GM19023 (cell line): ENCODE measurements around the gene ZNF687.

Experiments
- ATAC-seq: cut with Tn5 transposase; IDR thresholded peaks from one replicate; pipeline ENCODE4 v1.9.1; 2021; ENCODE audit warnings: mild to moderate bottlenecking, moderate library complexity; ENCODE audit not compliant: unreplicated experiment

ZNF687 gene

DNA sequence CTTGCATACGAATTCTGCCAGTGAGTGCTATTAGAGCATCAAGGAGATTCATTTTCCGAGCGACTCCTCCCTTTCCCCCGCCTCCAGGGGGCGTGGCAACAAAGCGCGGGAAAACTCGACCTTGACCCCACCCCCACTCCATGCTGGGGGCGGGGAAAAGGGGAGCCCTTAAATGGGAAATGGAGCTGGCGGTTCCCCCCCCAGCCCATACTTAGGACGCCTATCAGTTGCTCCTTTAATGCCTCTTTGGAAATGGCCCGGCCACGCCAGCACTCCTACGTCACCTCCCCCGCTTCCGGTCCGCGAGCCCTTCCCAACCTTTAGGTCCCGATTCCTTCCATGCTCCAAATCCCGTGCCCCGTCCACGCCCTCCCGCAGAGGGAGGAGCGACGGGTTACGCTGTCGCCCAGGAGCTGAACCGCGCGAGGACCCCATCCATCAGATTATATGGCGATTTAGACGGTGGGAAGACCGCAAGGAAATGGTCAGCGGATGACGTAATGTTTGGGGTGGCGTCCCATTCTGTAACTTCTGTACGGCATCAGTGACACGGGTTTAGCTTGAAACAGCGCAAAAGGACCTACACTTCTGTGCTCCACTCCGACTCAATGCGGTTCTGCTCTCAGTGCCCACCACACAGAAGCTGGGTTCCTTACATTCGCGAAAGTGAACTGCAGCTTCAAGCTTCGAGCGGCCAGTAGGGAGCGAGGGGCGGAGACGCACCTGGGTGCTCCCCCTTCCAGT, 702 bp upstream of the ZNF687 start:
- ATAC-seq: peak; percentile 33

DNA sequence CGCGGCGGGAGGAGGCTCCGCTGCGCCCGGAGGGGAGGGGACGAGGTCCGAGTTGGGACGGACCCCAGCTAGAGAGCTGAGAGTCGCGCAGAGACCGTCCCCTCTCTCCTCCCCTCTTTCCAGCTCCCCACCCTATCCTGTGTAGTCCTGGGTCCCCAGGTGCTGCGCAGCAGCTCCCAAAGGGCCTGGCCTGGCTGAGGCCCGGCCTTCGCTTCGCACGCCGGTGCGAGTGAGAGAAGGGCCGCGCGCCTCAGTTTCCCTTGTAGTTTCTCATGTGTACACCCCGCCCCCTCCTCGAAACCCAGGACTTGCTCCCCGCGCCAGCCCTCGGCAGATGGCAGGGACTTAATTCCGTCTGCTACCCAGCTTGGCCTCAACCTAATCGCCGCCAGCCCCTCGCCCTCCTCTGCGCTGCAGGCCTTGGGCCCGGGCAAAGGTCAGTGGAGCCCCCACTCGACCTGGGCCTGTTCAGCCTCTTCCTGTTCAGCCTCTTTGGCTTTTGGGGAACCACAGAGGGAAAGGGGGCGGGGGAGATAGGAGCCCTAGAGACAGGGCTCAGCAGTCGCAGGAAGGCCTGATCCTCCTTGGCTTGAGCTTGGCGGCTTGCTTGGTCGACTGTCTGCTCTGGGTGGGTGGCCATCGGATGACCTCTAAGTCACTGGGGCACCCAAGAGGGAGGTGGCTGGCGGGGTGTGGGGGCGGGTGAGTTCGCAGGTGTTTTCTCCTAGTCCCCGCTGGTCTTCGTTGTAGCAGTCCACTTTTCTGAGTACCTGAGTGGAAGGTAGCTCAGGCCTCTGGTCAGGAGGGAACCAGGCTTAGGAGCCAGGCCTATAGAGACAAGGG, 1.0 kb downstream of the ZNF687 start:
- no peak for ATAC-seq

DNA sequence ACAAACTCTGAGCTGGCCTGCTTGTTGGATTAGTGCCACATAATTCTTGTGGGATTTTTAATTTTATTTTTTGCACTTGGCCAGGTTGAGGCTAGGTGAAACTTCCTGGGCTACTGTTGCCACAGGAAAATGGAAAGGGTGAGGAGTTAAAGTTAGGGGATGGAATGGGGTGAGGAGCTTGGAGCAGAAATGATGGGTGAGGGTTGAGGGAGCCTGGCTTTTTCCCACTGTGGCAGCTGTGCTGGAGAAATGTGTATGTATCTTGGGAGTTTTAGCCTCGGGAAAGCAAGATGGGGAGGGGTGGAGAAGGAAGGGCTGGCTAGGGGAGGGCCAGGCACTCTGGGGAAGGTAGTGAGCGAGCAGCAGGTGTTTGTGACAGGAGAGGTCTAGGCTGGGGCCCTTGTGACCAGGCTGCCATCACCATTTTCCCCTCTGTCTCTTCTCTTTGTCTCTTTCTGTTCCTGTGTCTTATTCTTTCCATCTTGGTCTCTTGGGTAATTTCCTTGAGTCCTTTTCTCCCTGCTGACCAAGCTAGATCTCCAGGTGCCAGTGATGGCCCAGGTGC, 2.0 kb downstream of the ZNF687 start:
- ATAC-seq: no peak

DNA sequence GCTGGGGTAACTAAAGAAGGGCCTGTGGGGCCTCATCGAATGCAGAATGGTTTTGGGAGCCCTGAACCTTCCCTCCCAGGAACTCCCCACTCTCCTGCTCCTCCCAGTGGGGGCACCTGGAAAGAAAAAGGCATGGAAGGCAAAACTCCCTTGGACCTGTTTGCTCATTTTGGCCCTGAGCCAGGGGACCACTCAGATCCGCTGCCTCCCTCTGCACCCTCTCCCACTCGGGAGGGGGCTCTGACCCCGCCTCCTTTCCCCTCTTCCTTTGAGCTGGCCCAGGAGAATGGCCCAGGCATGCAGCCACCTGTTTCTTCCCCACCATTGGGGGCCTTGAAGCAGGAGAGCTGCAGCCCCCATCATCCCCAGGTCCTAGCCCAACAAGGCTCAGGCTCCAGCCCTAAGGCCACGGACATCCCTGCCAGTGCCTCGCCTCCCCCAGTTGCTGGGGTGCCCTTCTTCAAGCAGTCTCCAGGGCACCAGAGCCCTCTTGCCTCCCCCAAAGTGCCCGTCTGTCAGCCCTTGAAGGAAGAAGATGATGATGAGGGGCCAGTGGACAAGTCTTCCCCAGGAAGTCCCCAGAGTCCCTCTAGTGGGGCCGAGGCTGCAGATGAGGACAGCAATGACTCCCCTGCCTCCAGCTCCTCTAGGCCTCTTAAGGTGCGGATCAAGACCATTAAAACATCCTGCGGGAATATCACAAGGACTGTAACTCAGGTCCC, 4.7 kb downstream of the ZNF687 start:
- no peak for ATAC-seq

DNA sequence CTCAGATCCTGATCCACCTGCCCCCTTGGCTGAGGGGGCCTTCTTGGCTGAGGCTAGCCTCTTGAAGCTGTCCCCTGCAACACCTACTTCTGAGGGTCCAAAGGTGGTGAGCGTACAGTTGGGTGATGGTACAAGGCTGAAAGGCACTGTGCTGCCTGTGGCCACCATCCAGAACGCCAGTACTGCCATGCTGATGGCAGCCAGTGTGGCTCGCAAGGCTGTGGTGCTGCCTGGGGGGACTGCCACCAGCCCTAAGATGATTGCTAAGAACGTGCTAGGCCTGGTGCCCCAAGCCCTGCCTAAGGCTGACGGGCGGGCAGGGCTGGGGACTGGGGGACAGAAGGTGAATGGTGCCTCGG, 5.2 kb downstream of the ZNF687 start:
- no peak for ATAC-seq

DNA sequence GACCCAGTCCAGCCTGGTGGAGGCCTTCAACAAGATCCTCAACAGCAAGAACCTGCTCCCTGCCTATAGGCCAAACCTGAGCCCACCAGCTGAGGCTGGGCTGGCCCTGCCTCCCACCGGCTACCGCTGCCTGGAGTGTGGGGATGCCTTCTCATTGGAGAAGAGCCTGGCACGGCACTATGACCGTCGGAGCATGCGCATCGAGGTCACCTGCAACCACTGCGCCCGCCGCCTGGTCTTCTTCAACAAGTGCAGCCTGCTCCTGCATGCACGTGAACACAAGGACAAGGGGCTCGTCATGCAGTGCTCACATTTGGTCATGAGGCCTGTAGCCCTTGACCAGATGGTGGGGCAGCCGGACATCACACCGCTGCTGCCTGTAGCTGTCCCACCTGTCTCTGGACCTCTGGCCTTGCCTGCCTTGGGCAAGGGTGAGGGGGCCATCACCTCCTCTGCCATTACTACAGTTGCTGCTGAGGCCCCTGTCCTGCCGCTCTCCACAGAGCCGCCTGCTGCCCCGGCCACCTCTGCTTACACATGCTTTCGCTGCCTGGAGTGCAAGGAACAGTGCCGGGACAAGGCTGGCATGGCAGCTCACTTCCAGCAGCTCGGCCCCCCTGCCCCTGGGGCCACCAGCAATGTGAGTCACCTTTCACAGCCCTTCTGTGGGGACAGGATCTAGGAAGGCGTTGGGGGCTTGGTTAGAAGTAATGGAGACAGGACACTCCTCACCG, 5.8 kb downstream of the ZNF687 start:
- no peak for ATAC-seq

DNA sequence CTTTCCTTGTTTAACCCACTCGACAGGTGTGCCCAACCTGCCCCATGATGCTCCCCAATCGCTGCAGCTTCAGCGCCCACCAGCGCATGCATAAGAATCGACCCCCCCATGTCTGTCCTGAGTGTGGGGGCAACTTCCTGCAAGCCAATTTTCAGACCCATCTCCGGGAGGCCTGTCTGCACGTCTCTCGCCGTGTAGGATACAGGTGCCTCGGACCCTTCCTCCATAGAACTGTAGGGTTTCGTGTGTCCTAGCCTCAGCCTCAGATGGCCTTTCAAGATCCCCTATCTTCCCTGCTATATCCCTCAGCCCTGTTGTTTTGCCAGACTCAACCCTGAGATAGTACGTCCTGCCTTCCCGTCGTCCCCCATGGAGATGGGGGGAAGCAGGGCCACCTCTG, 6.4 kb downstream of the ZNF687 start:
- no peak for ATAC-seq

DNA sequence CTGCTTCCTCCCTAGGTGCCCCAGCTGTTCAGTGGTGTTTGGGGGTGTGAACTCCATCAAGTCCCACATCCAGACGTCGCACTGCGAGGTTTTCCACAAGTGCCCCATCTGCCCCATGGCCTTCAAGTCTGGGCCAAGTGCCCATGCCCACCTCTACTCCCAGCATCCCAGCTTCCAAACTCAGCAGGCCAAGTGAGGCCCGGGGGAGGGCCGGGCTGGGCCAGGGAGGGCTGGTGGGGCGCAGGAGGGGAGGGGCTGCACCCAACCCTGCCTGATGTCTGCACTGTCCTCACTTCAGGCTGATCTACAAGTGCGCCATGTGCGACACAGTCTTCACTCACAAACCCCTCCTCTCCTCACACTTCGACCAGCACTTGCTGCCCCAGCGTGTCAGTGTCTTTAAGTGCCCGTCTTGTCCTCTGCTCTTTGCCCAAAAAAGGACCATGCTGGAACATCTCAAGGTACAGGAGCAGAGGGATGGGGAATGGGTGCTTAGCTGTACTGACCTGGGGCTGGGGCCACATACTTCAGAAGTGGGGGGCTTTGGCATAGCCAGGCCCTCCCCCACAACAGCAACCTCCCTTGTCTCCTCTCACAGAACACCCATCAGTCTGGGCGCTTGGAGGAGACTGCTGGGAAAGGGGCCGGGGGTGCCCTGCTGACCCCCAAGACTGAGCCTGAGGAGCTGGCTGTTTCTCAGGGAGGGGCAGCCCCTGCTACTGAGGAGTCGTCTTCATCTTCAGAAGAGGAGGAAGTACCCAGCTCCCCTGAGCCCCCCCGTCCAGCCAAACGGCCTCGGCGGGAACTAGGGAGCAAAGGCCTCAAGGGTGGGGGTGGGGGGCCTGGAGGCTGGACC, 7.2 kb downstream of the ZNF687 start:
- no peak for ATAC-seq

DNA sequence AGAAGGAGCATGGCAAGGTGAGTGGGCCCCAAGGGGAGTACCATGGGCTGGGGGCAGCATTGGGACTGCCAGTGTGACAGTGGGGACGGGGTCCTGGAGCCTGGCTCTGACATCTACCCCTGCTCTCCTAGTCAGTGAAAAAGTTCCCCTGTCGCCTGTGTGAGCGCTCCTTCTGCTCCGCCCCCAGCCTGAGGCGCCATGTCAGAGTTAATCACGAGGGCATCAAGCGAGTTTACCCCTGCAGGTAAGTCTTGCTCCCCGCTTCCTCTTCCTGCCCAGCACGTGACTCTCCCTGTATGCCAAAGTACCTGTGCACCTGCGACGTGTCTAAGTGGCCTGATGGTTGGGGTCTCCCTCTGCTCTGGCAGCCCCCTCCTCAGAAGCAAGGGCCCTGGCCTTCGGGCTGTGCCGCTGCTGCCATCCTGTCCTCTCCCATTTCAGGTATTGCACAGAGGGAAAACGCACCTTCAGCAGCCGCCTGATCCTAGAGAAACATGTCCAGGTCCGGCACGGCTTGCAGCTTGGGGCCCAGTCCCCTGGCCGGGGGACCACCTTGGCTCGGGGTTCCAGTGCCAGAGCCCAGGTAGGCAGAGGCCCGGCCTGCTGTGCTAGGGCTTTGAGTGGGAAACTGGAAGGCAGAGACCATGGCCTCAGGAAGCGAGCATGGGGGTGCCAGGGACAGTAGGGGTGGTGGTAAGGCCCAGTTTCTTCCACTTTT, 8.1 kb downstream of the ZNF687 start:
- ATAC-seq: no peak

DNA sequence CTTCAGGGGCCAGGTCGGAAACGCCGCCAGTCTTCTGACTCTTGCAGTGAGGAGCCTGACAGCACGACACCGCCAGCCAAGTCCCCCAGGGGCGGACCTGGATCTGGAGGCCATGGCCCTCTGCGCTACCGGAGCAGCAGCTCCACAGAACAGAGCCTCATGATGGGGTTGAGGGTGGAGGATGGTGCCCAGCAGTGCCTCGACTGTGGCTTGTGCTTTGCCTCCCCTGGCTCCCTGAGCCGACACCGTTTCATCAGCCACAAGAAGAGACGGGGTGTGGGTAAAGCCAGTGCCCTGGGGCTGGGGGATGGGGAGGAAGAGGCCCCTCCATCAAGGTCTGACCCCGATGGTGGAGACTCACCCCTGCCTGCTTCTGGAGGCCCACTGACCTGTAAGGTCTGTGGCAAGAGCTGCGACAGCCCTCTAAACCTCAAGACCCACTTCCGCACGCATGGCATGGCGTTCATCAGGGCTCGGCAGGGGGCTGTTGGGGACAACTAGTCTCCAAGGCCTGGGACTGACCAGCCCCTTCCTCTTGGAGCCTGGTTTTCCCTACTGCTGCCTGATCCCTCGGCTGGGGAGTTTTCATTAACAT, 8.7 kb downstream of the ZNF687 start:
- ATAC-seq: no peak

DNA sequence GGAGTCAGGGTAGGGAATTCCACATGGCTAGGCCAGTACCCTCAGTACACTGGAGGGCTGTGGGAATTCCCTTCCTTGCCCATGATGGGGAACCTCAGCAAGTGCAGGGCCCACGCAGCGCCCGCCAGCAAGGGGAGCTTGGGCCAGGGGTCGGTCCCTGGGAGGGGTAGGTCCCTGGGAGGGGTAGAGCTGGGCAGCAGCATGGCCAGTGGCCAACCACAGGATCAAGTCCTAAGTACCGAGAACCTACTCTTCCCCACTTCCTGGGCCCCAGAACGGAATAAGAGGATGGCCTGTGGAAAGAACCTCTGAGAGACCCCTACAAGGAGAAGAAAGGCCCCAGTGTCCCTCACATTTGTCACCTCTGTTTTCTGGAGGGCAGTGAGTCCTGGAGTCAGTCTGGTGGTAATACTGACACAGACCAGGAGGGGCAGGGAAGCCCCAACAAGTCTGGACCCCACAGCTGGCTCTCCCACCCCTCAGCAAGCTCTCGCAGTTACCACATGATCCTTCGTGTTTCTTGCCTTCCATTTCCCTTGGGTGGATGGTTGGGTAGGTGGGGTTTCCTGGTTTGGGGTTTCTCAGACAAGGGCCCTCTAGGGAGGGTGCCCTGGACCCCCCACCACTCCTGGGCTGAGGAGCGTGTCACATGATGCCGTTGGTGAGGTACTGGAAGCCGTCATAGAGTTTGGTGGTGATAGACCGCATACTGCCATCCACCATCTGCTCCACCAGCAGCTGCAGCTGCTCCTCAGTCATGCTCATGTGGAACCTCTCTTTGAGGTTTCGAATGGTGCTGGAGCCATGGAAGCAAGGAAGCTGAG, 10.3 kb downstream of the ZNF687 start:
- ATAC-seq: no peak

DNA sequence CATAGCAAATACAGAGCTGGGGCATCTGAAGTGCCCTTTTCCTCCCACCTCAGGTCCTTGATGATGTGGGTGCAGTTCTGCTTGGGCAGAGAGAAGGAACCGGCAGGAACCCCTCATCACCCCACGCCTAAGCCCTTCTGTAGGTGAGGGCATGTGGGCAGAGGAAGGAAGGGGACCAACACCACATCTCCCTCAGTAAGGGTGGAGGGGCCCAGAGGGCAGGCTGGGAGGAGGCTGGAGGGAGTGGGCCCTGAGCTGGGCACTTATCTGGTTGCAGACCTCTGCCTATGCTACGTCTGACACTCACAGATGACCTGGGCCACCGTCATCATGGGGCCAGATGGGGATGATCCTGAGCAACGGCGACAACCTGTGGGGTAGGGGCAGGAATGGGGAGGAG, 11.0 kb downstream of the ZNF687 start:
- no peak for ATAC-seq

DNA sequence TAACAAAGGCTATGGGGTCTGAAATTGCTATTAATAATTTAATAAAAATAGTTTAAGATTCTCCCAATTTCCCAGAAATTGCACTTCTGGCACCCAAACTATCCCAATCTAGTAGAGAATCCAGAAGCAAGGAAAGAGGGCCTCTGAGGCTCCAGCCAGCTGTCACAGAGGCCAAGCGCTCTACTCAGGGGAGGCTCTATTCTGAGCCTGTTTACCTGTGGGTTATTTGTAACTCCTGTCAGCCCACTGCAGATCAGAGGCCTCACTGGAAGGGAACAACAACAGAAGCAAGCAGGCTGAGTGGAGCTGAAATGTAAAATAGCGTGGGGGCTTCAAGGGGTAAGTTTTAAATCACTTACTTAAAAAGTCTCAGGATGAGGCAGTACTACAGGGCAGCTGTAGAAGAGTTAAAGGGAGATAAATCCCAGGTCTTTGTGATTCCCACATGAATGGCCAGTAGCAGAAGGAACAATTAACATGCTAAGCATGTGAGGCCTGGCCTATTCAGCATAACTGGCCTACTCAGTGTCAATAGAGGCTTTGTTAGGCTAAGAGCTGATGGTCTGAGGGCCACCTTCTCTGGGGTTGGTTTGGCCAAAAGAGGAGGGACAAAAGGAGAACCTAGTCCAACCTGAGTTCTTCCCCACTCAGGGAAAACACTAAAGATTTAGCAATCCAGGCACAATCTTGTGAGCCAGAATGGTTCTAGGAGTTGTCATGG, 12.8 kb downstream of the ZNF687 start:
- ATAC-seq: no peak

DNA sequence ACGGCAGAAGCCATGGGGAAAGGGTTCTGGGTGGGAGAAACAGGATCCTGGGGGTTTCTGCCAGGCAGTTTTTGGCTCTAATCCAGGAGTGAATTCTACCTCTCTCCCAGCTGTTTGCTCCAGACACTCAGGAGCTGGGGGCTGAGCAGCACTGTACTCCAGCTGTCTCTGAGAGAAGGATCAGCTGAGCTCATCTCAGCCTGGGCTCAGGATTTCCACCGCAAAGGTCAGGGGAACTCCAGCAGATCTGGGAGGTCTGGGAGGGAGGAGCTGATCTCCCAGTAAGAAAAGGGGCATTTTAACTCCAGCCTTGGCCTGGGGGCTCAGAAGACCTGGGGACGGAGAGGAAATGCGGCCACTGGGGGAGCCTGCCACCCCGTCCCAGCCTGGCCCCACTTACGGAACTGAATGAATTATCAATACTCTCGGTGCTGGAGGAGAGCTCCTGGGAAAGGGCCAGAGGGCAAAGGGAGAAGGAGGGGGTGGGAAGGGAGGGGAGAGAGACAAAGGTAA, 27.8 kb downstream of the ZNF687 start:
- ATAC-seq: no peak

DNA sequence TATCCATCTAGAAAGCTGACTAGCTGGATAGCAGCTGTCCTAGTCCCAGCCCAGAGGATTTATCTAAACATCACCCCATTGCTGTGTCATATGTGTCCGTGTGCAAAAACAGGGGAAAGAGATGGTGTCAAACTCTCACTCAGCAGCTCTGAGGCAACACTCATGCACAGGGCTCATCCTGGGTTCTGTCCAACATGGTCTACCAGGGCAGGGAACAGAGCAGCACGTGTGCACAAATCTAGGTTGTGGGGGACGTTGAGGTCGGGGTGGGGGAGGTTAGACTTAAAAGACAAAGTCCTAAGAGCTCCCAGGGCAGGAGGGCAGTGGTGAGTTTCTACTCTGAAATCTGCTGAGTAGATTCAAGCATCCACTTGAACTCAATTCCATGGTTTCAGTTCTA, 28.9 kb downstream of the ZNF687 start:
- ATAC-seq: no peak

DNA sequence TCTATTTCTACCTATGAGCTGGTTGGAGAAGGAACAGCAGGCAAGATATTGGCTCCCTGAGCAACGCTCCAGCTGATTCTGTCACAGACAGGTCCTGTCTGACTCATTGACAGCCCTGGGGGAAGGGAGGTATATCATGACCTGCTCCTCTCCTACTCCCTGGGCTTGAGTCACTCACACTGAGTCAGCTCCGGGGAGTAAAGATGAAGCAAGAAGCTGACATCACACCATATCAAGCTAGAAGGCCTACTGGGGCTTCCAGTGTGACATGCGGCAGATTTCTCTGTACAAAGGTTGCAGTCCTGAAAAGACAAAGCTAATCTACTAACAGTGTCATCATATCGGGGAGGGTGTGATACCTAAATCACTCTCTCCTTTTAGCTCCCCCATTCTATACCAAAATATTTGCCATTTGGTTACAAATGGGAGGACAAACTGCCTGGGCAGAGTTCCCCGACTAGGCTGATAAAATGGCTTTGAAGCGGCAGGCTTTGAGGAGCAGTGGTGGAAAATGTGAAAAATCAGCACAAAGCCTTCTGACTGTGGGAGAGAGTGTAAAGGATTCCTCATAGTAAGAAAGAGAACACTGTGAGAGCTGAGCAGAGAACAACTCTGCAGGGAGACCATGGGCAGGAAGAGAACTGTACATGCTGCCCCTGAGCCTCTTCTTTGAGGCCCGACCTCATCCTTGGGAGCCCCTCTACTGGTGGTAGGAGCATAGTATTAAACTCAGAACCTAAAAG, 29.7 kb downstream of the ZNF687 start:
- ATAC-seq: no peak
